HS-5 (cell line): ENCODE data around the gene TGFBR3.
"Not testable (repeated sequence)": the region's sequence is repeated elsewhere in the genome, so short reads cannot be mapped to it uniquely, and the experiment has no call there.

ENCODE experiments used
- DNase-seq: peaks from one replicate; pipeline ENCODE4 v3.0.0-alpha.2; 2012; ENCODE audit warnings: low read depth

Gene TGFBR3

GRCh38 chr1:91682882-91683597 lies 202.9 kb downstream of the TGFBR3 start:
- DNase-seq = no peak

DNA sequence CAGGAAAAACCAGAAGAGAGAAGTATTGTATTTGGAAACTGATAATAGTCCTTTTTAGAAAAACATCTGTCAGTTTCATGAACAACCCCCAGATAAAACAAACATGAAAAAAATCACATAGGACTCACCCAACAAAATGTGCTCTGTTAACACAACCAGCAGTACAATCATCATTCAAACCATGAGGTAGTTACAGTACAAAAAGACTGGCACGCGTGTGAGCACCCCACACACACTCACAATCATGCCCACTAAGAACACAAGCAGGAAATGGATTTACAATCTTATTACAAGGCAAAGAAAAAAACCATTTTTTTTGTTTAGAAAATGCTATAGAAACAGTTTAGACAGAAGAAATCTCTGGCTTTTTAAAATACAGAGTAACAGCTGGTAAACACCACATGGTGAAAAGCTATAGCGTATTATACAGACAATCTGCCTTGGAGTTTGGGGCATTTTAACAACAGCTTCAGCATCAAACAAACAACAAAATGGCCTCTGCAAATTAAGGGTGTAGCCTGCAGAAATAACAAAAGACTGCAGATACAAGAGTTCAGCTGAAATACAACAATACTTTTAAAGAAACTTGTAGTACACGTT lies 205.3 kb downstream of the TGFBR3 start:
- DNase-seq = no peak

- DNase-seq = no peak
Measured at GRCh38 chr1:91679446-91679845, 206.5 kb downstream of the TGFBR3 start.

GRCh38 chr1:91676030-91676429 lies 209.9 kb downstream of the TGFBR3 start:
- DNase-seq = no peak

DNA sequence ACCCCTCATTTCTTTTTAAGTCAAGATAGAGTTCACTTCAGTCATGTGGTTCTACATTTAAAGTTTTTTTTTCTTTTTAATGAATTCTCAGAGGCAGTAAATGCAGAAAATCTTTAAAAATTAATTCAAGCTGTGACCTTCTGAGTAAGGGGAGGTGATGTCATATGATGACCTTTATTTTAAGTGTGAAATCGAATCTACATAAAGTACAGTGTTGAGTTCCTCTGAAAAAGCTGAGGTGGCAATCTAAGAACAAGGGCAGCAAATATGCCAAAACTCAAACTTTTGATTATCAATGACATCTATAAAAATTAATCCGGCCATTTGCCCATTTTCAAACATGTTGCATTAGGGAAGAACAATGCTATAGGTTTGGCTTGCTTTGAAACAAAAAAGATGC lies 211.8 kb downstream of the TGFBR3 start:
- DNase-seq = no peak

GRCh38 chr1:91673613-91674012 lies 212.3 kb downstream of the TGFBR3 start:
- DNase-seq = no peak

DNA sequence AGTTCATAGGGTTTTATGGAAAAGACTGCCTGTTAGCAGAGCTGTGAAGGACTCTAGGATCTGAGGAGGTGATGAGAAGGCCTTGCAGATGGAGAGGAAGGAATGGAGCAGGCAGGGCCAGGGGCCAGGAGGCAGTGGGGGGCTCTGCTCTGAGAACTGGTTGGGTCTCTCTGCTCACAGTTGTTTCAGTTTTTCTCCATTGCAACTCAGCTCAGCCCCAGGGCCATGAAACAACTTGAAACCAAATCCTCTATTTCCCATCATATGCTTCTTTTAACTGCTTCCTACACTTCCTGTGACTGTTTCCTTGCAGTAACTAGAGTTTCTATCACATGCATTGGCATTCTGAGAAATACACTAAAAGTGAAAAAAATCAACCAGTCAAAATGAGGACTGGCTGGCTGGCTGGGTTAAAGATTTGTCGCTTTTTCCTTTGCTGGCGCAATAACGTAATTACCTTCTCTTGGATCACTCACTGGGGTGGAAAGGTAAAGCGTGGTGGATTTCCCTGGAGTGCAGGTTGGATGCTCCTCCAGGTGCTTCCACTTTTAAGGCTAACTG lies 213.3 kb downstream of the TGFBR3 start:
- no peak for DNase-seq

DNA sequence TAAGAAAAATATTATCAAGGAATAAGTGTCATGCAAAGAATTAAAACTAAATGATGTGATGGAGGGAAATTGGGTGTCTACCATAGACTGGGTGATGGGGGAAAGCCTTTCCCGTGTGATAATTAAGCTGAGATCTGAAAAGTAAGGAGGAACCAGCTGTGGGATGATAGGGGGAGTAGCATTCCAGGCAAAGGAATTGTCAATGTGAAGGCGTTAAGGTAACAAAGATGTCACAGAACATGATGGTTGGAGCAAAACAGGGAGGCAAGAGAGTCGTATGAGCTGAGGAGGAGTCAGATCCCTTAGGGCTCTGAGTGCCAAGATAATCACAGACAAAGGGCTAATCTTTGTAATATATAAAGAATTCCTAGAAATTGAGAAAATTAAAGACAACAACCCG lies 215.2 kb downstream of the TGFBR3 start:
- no peak for DNase-seq

GRCh38 chr1:91669584-91670350 lies 216.2 kb downstream of the TGFBR3 start:
- DNase-seq = no peak

DNA sequence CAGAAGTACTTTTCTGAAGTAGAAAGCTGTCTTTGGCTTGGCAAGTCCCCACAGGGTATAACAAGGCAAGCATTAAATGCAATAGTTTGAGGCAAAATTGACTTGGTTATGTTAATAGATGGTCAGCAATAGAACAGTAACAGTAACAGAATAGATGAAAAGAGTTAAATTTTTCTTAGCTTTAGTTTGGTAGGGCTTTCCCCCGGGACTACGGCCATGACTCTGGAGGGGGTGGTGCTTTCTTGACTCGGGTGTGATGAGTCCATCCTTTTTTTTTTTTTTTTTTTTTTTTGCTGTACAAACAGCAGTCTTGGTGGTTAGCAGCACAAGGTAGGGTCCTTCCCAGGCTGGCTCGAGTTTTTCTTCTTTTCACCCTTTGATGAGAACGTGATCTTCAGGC lies 219.3 kb downstream of the TGFBR3 start:
- not testable (repeated sequence) for DNase-seq

- no peak for DNase-seq
Measured at GRCh38 chr1:91661121-91661520, 224.8 kb downstream of the TGFBR3 start.

DNA sequence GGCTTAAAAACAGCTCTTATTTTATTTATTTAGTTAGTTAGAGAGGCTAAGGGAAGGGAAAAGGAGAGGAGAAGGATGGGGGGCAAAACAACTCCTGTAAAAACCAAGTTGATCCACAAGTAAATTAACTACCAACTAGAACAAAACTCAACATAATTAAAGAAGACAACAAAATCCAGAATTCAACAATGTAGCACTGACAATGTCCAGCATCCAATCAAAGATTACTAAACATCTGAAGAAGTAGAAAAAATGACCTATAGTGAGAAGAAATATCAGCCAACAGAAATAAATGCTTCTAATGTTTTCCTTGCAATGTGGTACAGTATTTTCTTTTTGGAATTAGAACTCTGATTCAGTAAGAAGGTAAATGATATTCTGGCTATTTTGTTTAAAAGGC lies 225.2 kb downstream of the TGFBR3 start:
- DNase-seq = no peak

- no peak for DNase-seq
Measured at GRCh38 chr1:91655912-91656449, 230.0 kb downstream of the TGFBR3 start.

- DNase-seq = no peak
Measured at GRCh38 chr1:91653183-91653582, 232.8 kb downstream of the TGFBR3 start.

GRCh38 chr1:91651661-91652071 lies 234.3 kb downstream of the TGFBR3 start:
- DNase-seq = no peak

DNA sequence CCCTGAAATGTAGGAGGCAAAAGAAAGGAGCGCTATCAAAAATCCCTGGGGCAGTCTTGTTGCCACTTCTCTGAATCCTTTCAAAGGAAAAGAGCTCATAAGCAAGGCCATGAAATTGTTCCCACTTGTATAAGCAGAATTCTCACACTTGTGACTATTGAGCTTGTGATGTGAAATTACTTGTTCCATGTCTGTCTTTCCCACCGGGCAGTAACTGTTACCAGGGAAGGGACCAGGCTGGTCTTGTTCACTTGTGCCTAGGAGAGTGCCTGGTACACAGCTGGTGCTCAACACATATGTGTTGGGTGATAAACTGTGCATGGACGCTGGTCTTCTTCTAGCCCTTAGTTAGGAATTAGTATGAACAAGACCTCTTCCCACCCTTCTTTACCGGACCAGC lies 234.7 kb downstream of the TGFBR3 start:
- DNase-seq = no peak

GRCh38 chr1:91650764-91651163 lies 235.2 kb downstream of the TGFBR3 start:
- DNase-seq = peak; percentile 98

- no peak for DNase-seq
Measured at GRCh38 chr1:91647061-91647460, 238.9 kb downstream of the TGFBR3 start.

DNA sequence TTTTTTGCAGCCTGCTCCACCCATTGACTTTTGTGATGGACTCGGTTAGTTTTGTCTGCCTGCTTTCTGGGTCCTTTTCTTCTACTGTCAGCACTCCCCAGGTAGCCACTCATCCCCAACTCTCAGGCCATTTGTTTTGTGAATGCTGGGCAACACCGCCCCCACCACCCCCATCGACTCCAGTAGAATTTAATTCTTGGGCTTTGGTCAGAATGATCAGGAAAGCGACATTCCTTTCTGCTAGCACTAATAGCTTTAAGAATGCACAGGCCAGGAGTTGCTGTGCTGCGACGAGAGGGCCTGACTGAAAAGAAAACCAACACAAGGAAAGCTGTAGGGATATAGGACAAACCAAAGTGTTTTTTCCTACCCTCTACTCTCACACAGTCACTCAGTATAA lies 240.9 kb downstream of the TGFBR3 start:
- no peak for DNase-seq

DNA sequence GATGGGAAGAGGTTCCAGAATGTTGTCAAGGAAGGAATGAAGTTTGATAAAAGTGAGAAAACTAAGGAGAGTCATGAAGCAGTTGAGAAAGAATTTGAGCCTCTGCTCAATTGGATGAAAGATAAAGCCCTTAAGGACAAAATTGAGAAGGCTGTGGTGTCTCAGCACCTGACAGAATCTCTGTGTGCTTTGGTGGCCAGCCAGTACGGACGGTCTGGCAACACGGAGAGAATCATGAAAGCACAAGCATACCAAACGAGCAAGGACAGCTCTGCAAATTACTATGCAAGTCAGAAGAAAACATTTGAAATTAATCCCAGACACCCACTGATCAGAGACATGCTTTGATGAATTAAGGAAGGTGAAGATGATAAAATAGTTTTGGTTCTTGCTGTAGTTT lies 242.5 kb downstream of the TGFBR3 start:
- no peak for DNase-seq

DNA sequence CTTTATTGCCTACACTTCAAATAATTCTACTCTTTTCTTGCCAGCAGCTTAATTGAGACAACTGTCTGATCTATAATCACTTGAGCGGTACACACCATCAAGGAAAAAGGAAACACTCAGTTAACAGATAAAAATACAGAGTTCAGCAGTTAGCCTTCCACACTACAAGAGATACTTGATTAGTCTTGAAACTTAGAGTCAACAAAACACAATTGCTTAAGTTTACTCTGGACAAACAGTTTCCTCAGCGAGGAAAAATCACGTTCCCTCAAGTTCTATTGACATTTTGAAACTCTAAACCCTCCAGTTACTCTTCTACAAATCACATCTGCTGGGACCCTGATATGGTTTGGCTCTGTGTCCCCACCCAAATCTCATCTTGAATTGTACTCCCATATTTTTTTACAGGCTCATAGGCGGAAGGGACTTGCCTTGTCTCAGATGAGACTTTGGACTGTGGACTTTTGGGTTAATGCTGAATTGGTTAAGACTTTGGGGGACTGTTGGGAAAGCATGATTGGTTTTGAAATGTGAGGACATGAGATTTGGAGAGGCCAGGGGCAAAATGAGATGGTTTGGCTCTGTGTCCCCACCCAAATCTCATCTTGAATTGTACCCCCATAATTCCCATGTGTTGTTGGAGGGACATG lies 244.9 kb downstream of the TGFBR3 start:
- no peak for DNase-seq

- no peak for DNase-seq
Measured at GRCh38 chr1:91637539-91637994, 248.4 kb downstream of the TGFBR3 start.
